IPS DF 4.7 (cell line): ENCODE data around the gene ADCK2.
"Not testable (repeated sequence)": the region's sequence is repeated elsewhere in the genome, so short reads cannot be mapped to it uniquely, and the experiment has no call there.

Source experiments
- DNase-seq: peaks from one replicate; pipeline ENCODE4 v3.0.0-alpha.2; 2013; ENCODE audit warnings: low spot score; ENCODE audit errors: extremely low read depth

Gene ADCK2, protein sequence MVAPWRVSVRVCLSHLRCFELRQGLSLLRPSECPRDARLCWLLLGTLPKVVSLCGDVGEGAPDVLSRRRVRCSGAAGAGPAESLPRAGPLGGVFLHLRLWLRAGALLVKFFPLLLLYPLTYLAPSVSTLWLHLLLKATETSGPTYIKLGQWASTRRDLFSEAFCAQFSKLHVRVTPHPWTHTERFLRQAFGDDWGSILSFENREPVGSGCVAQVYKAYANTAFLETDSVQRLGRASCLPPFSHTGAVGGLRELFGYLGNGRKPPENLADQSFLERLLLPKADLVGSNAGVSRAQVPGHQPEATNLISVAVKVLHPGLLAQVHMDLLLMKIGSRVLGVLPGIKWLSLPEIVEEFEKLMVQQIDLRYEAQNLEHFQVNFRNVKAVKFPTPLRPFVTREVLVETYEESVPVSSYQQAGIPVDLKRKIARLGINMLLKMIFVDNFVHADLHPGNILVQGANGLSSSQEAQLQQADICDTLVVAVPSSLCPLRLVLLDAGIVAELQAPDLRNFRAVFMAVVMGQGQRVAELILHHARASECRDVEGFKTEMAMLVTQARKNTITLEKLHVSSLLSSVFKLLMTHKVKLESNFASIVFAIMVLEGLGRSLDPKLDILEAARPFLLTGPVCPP

DNA sequence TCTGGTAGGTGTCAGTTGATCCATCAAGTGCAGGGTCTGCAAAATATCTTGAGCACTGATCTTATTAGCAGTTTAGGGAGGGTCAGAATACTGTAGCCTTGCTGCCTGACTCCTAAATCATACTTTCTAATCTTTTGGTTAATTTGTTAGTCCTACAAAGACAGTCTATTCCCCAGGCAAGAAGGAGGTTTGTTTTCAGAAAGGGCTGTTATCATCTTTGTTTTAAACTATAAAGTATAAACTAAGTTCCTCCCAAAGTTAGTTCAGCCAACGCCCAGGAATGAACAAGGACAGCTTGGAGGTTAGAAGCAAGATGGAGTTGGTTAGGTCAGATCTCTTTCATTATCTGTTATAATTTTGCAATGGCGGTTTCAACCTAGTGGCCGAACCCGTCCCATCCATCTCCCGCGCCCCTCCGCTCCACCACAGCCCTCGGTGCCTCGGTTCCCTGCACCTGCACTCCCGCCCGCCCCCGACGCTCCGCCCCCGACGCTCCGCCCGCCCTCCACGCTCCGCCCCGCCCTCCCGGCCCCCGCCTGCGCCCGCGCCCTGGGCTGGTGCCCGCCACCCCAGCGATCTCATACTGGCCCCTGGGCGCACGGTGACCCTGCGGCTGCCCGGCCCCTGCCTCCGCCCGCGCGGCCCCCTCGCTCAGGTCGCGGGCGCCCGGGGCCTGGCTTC lies at the start of gene ADCK2:
TSS of gene ADCK2 (plus strand) at position 564 of the 681 bp plus-strand sequence. CDS start 386 bp downstream, outside the sequence.
- DNase-seq: no peak

DNA sequence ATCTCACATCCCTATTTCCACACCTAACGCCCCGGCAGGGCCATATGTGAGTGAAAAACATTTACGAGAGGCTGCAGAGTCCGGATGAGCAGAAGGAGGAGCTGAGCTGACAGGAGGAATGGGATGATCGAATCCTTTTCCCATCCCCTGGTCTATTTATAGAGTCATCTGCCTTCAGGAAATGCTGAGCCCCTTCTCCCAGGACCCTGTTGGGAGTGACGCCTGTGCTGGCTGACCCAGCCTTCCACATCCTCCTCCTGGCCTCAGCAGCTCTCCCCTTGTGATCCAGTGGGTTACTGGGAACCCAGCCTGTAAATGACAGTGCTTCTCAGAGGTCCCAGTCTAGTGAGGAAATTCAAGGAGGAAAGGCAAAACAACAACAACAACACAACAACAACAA lies 48.8 kb upstream of the ADCK2 start:
- no peak for DNase-seq

DNA sequence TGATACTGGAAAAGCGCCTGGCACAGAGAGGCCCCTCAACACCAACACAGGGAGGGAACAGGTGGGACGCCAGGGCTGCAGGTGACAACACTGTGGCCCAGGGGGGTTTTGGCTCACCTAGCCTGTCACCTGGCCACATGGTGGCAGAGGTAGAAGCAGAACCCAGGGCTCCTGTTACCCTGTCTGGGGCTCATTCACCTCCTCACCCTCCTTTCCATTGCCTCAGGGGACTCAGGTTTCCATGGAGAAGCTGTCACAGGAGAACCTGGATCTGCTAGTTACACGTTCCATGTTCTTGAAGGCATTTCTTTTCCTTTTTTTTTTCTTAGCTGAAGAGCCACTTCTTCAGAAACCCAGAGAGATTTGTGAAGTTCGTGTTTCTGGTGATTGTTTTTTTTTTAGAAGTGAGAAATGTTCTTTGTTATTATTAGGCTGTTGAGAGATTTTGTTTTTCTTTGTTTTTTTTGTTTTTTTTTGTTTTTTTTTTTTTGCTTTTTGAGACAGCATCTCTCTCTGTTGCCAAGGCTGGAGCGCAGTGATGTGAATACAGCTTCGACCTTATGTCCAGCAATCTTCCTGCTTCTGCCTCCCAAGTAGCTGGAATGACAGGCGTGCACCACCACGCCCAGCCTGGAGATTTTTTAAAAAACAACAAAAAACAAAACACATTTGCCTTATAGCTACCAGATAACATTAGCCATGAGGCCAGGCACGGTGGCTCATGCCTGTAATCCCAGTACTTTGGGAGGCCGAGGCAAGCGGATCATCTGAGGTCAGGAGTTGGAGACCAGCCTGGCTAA lies 48.2 kb upstream of the ADCK2 start:
- DNase-seq: no peak

DNA sequence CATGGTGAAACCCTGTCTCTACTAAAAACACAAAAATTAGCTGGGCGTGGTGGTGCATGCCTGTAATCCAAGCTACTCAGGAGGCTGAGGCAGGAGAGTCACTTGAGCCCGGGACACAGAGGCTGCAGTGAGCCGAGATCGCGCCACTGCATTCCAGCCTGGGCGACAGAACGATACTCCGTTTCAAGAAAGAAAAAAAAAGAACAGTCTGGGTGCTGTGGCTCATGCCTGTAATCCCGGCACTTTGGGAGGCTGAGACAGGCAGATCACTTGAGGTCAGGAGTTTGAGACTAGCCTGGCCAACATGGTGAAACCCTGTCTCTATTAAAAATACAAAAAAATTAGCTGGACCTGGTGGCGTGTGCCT lies 47.6 kb upstream of the ADCK2 start:
- DNase-seq: not testable (repeated sequence)

DNA sequence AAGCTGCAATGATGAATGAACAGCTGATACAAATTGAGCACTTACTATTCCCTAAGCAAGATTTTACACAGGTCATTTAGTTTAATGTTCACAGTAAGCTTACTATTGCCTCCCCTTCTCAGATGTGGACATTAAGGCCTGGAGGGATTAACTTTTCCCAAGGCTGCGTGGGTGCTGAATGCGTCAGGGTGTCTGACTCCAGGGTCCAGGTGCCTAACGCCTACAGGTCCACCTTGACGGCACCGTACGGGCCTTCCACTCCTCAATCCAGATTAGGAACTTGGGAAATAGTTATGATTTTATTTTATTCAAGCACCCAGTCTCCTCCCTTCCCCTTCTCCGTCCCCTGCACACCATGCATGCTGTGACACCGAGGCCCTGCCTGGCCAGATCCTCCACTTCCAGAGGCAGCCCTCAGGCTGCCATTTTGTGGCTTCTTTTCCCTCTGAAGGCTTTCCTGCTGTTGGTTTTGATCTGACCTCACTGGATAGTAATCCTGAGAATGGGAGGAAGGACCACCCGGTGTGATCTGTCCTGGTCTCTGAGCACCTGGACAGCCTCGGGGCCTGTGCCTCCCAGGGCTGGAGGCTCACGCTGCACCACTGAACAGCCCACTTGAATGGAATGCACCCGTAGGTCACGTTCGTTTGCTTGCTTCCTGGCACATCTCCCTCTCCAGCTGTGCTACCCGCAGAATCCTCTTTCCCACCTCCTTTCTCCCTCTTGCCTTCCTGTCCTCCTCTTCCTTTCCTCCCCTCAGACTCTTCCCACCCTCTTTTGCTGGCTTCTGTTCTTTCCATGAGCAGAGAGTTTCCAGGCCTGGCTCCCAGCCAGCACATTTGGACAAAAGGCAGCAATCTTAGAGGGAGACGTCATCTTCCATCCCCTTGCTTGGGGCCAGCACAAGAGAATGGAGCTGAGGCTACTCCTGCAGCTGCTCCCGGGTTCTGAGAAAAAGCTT lies 46.6 kb upstream of the ADCK2 start:
- DNase-seq: no peak

DNA sequence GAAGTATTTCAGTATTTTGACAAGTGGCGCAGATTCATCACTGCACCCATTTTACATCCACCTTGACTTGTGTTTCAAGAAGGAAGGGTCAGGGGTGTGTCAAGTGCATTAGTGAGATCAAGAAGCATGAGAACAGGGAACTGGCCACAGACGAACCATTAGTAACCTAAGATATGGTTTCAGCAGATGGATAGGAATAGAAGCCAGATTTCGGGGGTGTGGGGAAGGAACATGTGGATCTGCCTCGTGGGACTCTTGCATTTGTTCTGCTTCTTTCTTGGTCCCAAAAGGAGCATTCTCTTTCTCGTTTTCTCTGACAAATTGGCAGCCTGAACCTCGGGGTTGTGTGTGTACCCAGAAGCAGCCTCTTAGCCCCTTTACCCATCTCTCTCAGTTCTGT lies 41.7 kb upstream of the ADCK2 start:
- DNase-seq: no peak

DNA sequence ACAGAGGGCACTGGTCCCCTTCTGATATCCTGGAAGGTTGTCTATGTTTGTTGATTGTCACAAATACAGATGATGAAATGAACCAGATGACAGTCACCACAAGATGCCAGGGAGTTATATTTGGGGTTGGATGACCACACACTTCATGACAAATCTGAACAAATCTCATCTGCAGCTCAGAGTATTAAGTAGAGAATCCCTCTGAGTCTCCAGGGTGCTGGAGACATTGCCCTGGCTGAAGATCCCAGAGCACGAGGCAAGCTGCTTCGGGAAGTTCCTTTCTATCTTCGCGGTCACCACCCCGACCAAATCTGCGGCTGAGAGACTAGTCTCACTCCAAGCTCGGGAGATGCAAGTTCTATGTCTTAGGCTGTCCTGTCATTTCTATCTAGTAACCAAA lies 41.1 kb upstream of the ADCK2 start:
- no peak for DNase-seq

DNA sequence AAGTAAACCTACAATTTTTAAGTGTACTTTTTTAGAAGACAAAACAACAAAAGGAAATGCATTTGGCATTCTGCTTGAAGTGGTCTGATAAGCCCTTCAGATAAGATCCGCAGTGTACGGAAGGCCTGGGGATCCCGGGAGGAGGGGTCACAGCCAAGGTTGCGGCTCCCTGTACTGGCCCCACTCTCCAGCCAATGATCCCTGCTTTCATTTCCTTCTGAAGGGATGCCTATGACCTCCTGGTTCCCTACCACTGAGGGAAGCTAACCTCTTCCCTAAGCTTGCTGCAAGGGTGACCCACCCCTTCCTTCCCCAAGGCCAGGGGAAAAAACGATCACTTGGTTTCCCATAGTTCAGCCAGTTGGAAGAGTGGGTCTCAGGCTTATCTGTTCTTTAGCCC lies 37.4 kb upstream of the ADCK2 start:
- DNase-seq: no peak

DNA sequence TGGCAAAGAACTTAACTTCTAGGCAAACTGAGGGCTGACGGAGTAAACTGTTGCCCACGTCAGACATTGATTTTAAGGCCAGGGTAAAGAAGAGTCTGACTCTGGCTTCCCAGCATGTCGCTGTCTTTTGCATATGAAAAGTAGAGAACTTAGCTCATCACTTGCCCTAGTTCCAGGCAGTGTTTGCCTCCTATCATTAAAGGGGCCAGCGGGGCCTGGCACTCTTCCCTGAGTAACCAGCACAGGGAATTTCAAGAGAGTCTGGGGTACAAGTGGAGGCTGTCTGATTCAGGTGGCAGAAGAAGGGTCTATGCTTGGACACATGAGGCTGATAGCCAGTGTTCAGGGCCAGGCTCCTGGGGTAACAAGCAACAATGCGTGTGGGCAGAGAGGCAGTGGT lies 36.9 kb upstream of the ADCK2 start:
- no peak for DNase-seq

DNA sequence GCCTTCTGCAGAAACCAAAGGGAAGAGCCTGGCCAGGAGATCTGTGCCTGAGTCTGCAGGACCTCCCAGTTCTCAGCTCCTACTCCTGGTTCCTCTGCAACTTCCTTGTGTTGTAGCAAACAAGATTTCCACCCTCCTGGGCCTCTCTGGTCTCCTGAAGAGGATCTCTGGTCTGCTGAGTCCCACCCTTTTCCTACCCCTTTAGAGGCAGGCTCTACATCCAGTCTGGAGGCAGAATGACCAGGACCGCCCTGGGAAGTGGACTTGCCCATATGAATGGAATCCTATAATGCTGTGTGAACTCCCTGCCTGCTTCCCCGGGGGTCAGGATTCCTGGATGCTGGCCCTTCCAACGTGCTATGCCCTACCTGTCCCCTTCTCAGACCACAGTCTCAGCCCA lies 35.3 kb upstream of the ADCK2 start:
- no peak for DNase-seq

DNA sequence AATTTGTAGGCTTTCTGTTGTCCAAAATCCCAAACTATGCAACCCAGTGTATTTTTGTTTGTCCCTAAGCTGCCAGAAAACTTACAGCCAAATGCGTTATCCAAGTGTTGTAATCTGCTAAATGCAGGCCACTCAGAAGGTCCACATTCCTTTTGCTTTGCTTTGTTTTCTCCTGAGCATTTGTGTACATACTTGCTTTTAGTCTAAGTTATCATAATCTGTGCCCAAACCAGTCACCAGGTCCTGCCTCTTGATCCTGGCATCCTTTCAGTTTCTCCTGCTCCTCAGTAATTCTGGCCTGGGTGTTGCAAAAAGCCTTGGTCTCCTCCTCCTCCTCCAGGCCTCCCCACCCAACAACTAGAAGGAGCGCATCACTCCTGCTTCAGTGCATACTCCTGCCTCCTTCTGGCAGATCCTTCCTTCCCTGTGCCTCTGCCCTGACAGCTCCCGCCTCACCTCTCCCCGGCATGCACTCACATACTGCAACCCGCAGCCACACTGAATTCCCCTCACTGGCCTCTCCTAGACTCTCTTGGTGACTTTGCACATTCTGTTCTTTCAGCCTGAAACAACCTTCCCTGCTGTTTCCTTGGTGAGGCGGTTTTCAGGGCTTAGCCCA lies 34.5 kb upstream of the ADCK2 start:
- no peak for DNase-seq

DNA sequence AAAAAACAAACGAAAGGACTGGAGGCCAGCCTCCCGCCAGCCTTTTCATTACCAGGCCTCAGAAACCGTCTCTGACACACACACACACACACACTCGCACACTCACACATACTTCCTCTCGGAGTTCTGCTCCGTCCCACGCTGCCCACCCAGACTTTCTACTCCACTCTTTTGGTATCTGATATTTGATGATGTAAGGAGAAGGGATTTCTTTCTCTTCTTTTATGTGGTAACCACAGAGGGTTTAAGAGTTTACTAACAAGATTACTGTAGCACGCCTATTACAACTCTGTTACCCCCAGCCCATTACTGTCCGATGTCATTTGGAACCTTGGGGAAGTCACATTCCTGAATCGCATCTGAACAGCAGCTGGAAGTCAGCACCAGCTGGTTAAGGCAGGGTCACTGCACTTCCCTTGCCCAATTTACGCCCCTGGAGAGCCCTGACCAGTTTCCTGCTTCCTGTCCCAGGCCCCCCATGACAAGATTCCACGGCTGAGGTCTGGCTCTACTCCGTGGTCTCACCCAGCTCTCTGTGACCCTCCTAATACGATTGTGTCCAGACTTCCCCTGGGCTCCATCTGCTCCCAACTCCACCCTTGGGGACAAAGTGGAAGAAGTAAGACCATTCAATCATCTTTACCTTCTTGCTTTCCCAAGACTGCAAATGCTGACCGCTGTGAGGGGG lies 33.2 kb upstream of the ADCK2 start:
- no peak for DNase-seq

DNA sequence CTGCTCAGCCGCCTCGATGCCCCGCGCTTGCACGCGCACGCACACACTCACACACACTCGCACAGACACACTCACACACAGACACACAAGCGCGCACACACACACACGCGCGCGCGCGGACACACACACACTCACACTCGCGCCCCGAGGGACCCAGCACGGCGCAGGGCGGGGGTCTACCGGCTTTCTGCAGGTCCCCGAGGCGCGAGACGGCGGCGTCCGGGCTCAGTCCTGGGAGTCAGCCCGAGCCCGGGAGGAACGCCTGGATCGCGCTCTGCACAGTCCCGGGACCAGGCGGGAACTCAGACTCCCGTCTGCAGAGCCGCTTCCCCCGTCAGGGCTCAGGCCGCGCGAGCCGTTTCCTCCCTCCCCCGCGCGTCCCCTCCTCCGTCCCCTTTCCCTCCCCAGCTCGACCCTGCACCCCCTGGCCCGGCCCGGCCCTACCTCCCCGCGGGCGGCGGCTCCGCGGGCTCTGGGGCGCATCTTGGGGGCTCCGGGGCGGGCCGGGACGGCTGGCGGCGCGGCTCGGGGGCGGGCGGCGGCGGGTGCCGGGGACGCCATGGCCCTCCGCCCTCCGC lies 32.6 kb upstream of the ADCK2 start:
- DNase-seq: no peak

DNA sequence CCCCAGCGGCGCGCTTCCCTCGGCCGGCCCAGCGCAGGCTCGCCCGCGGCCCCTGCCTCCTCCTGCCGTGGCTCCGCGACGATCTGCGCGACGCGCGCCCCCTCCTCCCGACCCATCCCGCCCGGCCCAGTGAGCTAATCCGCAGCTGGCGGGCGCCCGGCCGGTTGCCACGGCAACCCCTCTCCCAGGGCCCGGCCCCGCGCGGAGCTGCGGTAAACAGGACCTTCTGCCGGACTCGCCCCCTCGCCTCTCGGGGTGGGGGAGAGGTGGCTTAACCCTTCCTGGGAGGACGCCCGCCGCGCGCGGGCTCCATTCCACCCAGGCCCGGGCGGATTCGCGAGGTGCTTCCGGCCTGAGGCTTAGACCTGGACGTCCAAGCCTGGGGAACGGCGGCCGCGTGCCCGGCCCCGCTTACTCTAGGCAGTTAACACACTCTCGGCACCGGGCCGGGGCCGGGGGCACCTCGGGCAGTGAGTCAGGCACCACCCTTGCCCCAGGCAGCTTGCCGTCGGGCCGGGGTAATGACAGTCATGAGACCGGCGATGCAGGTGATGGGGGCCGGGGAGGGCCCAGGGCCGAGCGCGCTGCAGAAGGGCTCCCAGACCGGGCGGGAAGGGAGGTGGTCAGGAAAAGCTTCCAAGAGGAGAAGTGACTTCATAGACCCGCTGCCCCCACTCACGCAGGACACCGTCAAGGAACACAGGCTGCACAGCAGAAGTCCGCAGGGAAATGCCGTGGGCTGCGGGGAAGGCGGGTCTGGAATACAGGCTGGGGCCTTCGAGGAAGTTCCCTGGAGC lies 31.8 kb upstream of the ADCK2 start, which contains the start of gene DENND2A:
TSS of gene DENND2A (minus strand) at position 87 of the 797 bp plus-strand sequence. CDS start 38,416 bp downstream, outside the sequence.
- DNase-seq: no peak

DNA sequence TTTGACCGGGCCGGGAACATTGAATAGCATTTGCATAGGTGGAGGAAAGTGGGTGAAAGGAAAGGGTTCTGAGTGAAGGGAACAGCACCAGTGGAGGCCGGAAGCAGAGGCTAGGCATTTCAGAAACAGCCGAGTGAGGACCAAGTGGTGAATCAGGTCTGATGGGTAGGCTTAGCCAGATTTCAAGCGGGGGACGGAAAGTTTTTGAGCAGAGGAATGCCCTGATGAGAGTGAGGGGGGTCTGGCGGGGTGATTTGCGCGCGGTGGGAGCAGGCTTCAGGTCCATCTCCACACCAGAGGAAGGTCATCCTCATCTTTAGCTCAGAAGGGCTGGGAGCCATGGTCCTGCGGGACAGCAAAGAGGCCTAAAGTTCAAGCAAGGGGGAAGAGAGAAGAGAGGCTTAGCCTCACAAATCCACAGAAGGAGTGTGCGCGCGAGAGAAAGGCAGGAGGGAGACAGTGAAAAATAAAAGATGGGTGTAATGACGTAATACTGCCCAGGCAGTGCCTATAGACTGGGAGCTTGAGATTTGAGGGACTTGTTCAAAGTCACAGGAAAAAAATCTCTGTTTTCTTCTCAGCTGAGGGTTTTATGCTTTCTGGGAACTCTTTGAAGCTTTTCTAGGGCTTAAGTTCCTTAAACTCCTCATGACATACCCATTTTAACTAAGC lies 31.1 kb upstream of the ADCK2 start:
- no peak for DNase-seq

DNA sequence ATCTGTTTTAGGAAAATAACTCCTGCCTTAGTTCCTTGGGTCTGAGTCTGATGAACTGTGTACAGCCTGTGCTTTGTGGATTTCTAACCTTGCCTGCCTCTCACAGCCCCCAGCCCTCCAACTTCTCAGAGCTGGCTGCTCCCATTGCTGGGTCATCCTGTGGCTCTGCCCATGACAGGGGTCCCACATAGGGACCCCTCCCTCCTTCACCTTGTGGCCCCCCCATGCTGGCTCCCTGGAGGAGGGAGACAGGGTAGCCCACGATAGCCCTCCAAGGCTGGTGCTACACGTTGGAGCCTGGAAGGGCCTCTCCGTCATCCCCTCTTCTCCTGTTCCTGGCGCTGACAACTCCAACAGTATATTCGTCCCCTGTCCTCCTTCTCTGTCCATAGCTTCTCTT lies 29.3 kb upstream of the ADCK2 start:
- no peak for DNase-seq

DNA sequence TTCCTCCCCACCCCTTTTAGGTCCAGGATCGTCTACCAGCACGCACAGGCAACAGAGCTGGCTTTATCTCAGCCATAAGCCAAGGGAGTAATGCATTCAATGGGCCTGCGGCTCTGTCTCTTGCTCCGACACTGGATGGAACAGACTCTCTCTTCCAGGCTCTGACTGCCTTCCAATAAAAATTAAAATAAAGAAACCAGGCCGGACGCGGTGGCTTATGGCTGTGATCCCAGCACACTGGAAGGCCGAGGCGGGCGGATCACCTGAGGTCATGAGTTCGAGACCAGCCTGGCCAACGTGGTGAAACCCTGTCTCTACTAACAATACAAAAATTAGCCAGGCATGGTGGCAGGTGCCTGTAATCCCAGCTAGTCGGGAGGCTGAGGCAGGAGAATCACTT lies 28.0 kb upstream of the ADCK2 start:
- DNase-seq: not testable (repeated sequence)
